Choroid plexus epithelial cell (primary cell): ENCODE data around the gene PARM1.

Experiments used
- DNase-seq: peaks from one replicate; pipeline ENCODE4 v3.0.0-alpha.2; 2010; ENCODE audit warnings: low read depth
- H3K4me3 ChIP-seq: 2 replicates; pipeline ENCODE4 v1.5.1; 2011; ENCODE audit warnings: low read depth, mild to moderate bottlenecking, control low read depth, low read length, moderate library complexity
- CTCF ChIP-seq: conservative IDR thresholded peaks from 2 replicates; pipeline ENCODE4 v1.5.1; 2011; ENCODE audit warnings: low read depth, mild to moderate bottlenecking, control low read depth, inconsistent platforms, low read length, moderate library complexity

The PARM1 gene

GRCh38 chr4:74967324-74967723 lies 34.4 kb downstream of the PARM1 start:
- no peak for TF ChIP-seq CTCF
- no peak for DNase-seq
- no peak overlapping the region for H3K4me3 ChIP-seq

- TF ChIP-seq CTCF = no peak
- H3K4me3 ChIP-seq = no peak overlapping the region
- no peak for DNase-seq
Measured at GRCh38 chr4:74968456-74969164, 35.7 kb downstream of the PARM1 start.

- TF ChIP-seq CTCF = no peak
- no peak overlapping the region for H3K4me3 ChIP-seq
- DNase-seq = no peak
Measured at GRCh38 chr4:74969507-74970474, 36.9 kb downstream of the PARM1 start.

GRCh38 chr4:74970577-74970976 lies 37.7 kb downstream of the PARM1 start:
- no peak for DNase-seq
- TF ChIP-seq CTCF = no peak
- no peak overlapping the region for H3K4me3 ChIP-seq

- H3K4me3 ChIP-seq = no peak overlapping the region
- no peak for TF ChIP-seq CTCF
- no peak for DNase-seq
Measured at GRCh38 chr4:74971862-74972261, 38.9 kb downstream of the PARM1 start.

- DNase-seq = no peak
- TF ChIP-seq CTCF = no peak
- no peak overlapping the region for H3K4me3 ChIP-seq
Measured at GRCh38 chr4:74975082-74975481, 42.2 kb downstream of the PARM1 start.
